Amygdala (tissue), 56 donors: ENCODE measurements around the gene MTHFD2.
A peak's percentile ranks its signal among the peaks of the same experiment; 100 is the strongest.
"Not testable (repeated sequence)": the region's sequence is repeated elsewhere in the genome, so short reads cannot be mapped to it uniquely, and the experiment has no call there.

Experiments used
- DNase-seq, 56 donors: peaks; one replicate each; lab custom pipeline; 2025; lab: John Stamatoyannopoulos, UW

MTHFD2 gene

GRCh38 chr2:74194799-74195198 lies 3.6 kb upstream of the MTHFD2 start:
- DNase-seq = no peak

DNA sequence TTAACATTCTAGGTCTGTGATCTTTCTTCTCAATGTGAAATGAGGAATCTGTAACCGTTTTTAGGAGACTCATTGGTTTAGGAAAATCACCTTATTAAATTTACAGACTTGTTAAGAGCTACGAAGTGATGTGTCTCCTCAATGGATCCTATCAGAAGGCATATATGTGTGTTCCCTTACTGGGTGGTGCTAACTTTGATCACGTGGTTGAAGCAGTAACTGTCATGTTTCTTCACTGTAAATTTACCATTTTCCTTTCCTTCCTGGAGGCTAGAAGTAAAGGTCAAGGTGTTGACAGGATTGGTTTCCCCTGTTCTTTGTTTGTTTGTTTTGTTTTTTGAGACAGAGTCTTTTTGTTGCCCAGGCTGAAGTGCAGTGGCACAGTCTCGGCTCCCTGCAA lies 1.4 kb upstream of the MTHFD2 start:
- no peak for DNase-seq

GRCh38 chr2:74198023-74198460 lies 373 bp upstream of the MTHFD2 start:
- DNase-seq = no peak

GRCh38 chr2:74199275-74199701 lies 873 bp downstream of the MTHFD2 start:
- DNase-seq = peak in 1 of 56 donors; percentile 48

- no peak for DNase-seq
These were observed 1.5 kb downstream of the MTHFD2 start for GRCh38 chr2:74199871-74200305.

DNA sequence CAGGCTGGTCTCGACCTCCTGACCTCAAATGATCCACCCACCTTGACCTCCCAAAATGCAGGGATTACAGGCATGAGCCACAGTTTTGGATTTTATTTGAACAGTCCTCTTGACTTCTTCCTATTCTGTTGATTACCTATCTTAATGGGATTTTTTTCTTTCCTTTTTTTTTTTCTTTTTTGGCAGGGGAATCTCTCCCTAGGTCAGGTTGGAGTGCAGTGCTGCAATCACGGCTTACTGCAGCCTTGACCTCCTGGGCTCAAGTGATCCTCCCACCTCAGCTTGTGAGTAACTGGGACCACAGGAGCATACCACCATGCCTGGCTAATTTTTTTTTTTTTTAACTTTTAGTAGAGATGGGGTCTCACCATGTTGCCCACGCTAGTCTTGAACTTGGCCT lies 2.8 kb downstream of the MTHFD2 start:
- no peak for DNase-seq

DNA sequence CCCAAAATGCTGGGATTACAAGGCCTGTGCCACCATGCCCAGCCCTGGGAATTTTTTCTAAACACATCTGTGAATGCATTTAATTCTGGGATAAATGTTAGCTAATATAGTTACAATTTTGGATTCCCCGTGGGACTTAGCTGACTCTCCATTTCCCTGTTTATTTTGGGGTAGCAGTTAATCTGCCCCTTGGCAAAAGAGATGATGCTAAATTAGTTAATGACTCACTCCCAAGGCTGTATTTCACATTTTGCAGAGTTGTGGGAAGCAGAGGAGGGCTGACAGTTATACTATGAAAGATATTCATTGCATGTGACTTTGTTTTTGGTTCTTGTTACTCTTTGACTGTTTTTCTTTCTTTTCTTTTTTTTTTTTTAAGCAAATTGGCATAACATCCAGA lies 3.2 kb downstream of the MTHFD2 start:
- DNase-seq = no peak

DNA sequence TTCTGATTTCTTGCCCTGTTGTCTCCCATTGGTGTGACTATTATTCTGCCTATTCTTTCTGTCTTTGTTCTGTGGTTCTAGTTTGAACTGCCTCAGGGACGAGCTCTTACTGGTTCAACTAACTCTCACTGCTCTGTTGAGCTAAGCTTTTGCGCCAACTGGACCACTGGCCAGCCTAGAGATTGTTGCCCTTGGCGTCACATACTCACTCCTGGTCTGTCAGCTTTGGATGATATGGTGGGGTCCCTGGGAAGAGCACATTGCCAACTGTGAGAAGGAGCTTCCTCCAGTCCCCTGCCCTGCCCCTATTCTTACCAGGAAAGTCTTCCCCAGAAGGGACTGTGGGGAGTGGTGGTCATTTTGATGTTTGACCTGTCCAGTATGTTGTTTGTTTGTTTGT lies 6.0 kb downstream of the MTHFD2 start:
- no peak for DNase-seq

GRCh38 chr2:74205113-74205512 lies 6.7 kb downstream of the MTHFD2 start:
- DNase-seq = no peak

DNA sequence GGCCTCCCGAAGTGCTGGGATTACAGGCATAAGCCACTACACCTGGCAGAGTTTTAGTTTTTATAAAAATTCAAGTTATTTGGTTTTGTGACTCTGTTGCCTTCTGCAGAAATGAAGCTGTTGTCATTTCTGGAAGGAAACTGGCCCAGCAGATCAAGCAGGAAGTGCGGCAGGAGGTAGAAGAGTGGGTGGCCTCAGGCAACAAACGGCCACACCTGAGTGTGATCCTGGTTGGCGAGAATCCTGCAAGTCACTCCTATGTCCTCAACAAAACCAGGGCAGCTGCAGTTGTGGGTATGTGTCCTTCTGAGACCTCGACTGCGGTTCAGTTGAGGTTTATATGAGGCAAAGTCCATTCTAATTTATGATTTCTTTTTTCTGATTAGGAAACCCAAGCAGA lies 7.2 kb downstream of the MTHFD2 start:
- DNase-seq = no peak

DNA sequence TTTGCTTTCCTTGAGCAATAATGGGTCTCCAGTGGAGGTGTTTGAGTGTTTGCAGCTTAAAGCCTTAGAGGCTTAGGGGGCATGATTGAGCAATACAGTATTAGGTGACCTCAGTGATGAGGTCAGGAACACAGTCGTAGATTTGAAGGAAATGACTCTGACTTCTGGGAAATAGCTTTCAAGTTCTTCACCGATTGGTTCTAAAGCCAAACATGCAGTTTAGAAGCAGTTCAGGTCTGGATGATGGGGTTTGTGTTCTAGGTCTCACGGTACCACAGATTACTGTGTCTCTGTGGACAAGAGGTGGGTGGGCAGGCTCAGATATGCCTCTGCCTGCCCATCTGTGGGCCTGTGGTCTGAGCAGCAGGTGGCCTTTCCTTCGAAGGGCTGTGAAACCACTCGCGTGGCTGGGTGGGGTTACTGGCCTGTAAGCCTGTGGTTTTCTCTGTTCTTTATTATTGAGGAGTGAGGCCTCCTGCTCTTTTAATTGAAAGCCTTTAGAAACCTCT lies 7.8 kb downstream of the MTHFD2 start:
- DNase-seq = no peak

DNA sequence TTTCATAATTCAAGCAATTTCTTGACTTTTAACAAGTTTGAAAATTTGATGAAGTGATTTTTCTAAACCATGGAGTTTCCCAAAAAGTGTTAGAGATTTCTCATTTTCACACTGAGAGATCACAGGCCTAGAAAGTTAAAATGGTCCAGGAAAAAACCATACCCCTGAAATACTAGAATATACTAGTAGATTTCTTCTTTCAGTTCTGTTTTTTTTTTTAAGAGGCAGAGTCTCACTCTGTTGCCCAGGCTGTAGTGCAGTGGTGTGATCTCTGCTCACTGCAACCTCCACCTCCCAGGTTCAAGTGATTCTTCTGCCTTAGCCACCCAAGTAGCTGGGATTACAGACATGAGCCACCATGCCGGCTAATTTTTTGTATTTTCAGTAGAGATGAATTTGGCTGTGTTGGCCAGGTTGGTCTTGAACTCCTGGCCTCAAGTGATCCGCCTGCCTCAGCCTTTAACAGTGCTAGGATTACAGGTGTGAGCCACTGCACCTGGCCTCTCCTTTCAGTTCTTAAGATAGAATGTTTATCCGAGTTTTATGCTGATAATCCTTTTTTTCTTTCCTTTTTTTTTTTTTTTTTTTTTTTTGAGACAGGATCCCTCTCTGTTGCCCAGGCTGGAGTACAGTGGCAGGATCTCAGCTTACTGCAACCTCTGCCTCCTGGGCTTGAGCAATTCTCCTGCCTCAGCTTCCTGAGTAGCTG lies 14.4 kb downstream of the MTHFD2 start:
- no peak for DNase-seq

GRCh38 chr2:74215771-74216170 lies 17.4 kb downstream of the MTHFD2 start:
- not testable (repeated sequence) for DNase-seq

GRCh38 chr2:74216642-74217041 lies 18.2 kb downstream of the MTHFD2 start:
- no peak for DNase-seq

- no peak for DNase-seq
These were observed 21.6 kb downstream of the MTHFD2 start for GRCh38 chr2:74219846-74220486.

- DNase-seq = no peak
These were observed 22.7 kb downstream of the MTHFD2 start for GRCh38 chr2:74221091-74221490.

GRCh38 chr2:74221604-74222299 lies 23.3 kb downstream of the MTHFD2 start:
- no peak for DNase-seq

DNA sequence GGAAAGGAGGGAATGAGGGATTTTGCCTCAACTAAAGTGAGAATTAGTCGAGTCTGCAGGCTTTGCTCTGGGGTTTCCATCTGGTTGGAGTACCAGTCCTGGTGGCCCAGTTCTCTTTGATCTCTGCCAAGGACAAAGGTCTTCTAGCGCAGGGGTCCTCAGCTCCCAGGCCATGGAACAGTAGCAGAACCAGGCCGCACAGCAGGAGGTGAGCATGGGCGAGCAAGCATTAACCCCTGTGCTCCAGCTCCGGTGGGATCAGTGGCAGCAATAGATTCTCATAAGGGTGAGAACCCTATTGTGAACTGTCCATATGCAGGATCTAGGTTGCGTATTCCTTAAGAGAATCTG lies 23.9 kb downstream of the MTHFD2 start:
- no peak for DNase-seq

DNA sequence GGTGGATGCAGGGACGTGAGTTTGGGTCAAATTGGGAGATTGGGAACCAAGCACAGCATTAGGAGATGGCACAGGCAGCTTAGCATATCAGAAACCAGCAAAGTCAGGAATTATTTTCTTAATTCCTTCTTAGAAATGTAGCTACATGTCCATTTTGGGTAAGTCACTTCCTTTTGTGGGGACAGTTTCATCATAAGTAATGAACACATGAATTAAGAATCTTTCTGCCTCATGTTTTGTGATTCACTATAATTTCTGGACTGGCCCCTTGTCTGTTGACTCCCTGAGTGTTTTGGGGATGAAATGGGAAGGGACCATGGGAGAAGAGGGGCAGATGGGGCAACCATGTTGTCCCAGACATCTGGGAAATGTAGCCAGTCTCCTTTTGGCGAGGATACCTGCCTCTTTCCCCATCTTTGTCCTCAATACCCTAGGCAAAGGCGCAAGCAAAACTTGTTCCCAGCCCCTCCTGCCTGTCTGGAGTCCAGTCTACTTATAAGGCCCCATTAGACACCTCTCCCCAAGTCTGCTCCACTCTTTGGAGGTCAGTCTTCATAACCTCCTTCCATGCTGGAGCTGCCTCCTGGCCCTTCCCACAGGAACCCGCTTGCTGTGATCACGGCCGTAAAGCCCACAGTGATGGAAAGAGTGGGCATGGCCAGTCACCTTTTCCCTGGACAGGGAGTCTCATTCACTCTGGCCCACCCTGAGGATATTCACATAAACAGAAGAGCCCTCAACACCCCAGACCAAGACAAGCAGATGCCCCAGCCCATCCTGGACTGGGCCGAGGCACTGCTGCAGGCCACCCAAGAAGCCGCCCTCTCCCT lies 25.7 kb downstream of the MTHFD2 start:
- DNase-seq = no peak

GRCh38 chr2:74225698-74226459 lies 27.5 kb downstream of the MTHFD2 start:
- DNase-seq = no peak
